Measurements from ENCODE around the gene TMEM97. TPM values are rescaled to one million over a fixed set of nuclear protein-coding genes. Genes with fewer than 3 reads are reported as not detected.

TMEM97 gene
- total RNA-seq, 1 donor from 2014 or later: 170 TPM

DNA sequence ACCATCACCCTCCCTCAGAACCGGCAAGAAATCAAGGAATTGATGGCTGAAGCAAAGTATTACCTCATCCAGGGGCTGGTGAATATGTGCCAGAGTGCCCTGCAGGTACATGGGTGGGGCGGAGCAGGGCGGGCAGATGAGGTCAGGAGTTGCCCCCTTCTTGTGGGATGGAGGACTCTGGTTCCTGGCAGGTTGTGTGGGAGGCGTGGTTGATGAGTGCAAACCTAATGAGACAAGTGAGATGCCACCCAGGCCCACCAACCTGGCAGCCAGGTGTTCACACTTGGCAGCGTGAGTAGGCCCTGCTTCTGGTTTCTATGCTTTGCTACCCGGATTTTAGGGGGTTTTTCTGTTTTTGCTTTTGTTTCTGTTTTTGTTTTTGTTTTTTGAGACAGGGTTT lies 21.4 kb downstream of the TMEM97 start:
- peaks cover 10% of the 10 kb centered on the region for H3K9me3 Mint-ChIP-seq (ENCODE audit: unreplicated experiment)
- peaks cover 5% of the 10 kb centered on the region for H3K27me3 Mint-ChIP-seq (ENCODE audit: unreplicated experiment)
- H3K4me3 Mint-ChIP-seq (ENCODE audit: unreplicated experiment): no peak overlapping the region
- DNase-seq: no peak
- H3K27ac Mint-ChIP-seq (ENCODE audit: unreplicated experiment): no peak overlapping the region
- no peaks in the 10 kb centered on the region for H3K36me3 Mint-ChIP-seq (ENCODE audit: unreplicated experiment)
- peaks cover 5% of the 10 kb centered on the region for H3K4me1 Mint-ChIP-seq (ENCODE audit: low read depth, unreplicated experiment)
- TF ChIP-seq, protein P1, sequence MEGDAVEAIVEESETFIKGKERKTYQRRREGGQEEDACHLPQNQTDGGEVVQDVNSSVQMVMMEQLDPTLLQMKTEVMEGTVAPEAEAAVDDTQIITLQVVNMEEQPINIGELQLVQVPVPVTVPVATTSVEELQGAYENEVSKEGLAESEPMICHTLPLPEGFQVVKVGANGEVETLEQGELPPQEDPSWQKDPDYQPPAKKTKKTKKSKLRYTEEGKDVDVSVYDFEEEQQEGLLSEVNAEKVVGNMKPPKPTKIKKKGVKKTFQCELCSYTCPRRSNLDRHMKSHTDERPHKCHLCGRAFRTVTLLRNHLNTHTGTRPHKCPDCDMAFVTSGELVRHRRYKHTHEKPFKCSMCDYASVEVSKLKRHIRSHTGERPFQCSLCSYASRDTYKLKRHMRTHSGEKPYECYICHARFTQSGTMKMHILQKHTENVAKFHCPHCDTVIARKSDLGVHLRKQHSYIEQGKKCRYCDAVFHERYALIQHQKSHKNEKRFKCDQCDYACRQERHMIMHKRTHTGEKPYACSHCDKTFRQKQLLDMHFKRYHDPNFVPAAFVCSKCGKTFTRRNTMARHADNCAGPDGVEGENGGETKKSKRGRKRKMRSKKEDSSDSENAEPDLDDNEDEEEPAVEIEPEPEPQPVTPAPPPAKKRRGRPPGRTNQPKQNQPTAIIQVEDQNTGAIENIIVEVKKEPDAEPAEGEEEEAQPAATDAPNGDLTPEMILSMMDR (IDR thresholded peaks at IDR 0.05; ENCODE audit: partially characterized antibody, unreplicated experiment): no peak

GRCh38 chr17:28341516-28341915 lies 22.5 kb downstream of the TMEM97 start:
- H3K4me1 Mint-ChIP-seq (ENCODE audit: low read depth, unreplicated experiment): peaks cover 5% of the 10 kb centered on the region
- TF ChIP-seq, protein P1 (IDR thresholded peaks at IDR 0.05; ENCODE audit: partially characterized antibody, unreplicated experiment): no peak
- H3K27me3 Mint-ChIP-seq (ENCODE audit: unreplicated experiment): no peaks in the 10 kb centered on the region
- H3K36me3 Mint-ChIP-seq (ENCODE audit: unreplicated experiment): no peaks in the 10 kb centered on the region
- no peak overlapping the region for H3K27ac Mint-ChIP-seq (ENCODE audit: unreplicated experiment)
- no peak for DNase-seq
- H3K9me3 Mint-ChIP-seq (ENCODE audit: unreplicated experiment): peaks cover 5% of the 10 kb centered on the region
- H3K4me3 Mint-ChIP-seq (ENCODE audit: unreplicated experiment): no peak overlapping the region

DNA sequence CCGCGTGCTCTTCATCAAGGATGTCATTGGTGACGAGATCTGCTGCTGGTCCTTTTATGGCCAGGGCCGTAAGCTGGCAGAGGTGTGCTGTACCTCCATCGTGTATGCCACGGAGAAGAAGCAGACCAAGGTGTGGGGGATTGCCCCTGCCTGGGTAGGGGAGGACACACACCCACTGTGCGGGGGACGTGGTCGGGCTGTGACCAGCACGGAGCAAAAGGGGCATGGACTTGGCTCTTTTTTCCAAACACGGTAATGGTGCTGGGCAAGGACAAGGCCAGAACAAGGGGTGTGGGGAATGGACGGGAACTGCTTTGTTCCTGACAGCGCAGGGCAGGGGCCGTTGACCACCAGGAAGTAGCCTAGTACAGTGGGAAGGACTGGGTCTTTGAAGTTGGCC lies 23.3 kb downstream of the TMEM97 start:
- Mint-ChIP-seq H3K27me3 (ENCODE audit: unreplicated experiment) (no peaks in the 10 kb centered on the region), H3K27ac (ENCODE audit: unreplicated experiment) (no peak overlapping the region), H3K36me3 (ENCODE audit: unreplicated experiment) (no peaks in the 10 kb centered on the region), H3K4me3 (ENCODE audit: unreplicated experiment) (no peak overlapping the region), H3K9me3 (ENCODE audit: unreplicated experiment) (no peaks in the 10 kb centered on the region), H3K4me1 (ENCODE audit: low read depth, unreplicated experiment) (no peaks in the 10 kb centered on the region)
- TF ChIP-seq, protein P1 (IDR thresholded peaks at IDR 0.05; ENCODE audit: partially characterized antibody, unreplicated experiment): no peak
- DNase-seq: no peak

DNA sequence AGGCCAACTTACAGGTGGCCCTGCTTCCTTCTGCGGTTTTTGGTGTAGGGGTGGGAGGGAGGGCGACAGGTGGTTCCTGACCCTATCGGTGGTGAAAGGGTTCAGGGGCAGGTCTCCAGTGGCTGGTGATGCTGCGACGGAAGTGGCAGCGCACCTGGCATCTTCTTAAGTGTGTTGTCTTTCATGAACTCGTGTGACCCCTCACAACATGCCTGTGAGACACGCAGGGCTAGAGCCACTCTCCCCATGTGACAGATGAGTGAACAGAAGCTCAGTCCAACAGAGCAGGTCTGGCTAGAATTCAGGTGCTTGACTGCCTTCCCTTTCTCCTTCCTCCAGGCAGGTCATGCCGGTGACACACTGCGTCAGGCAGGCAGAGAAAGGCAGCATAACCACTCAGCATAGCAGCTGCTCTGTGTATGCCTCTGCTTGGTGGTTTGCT lies 24.5 kb downstream of the TMEM97 start:
- no peaks in the 10 kb centered on the region for H3K9me3 Mint-ChIP-seq (ENCODE audit: unreplicated experiment)
- TF ChIP-seq, protein P1 (IDR thresholded peaks at IDR 0.05; ENCODE audit: partially characterized antibody, unreplicated experiment): no peak
- no peaks in the 10 kb centered on the region for H3K4me1 Mint-ChIP-seq (ENCODE audit: low read depth, unreplicated experiment)
- DNase-seq: no peak
- no peak overlapping the region for H3K4me3 Mint-ChIP-seq (ENCODE audit: unreplicated experiment)
- no peaks in the 10 kb centered on the region for H3K36me3 Mint-ChIP-seq (ENCODE audit: unreplicated experiment)
- no peak overlapping the region for H3K27ac Mint-ChIP-seq (ENCODE audit: unreplicated experiment)
- peaks cover 1% of the 10 kb centered on the region for H3K27me3 Mint-ChIP-seq (ENCODE audit: unreplicated experiment)

DNA sequence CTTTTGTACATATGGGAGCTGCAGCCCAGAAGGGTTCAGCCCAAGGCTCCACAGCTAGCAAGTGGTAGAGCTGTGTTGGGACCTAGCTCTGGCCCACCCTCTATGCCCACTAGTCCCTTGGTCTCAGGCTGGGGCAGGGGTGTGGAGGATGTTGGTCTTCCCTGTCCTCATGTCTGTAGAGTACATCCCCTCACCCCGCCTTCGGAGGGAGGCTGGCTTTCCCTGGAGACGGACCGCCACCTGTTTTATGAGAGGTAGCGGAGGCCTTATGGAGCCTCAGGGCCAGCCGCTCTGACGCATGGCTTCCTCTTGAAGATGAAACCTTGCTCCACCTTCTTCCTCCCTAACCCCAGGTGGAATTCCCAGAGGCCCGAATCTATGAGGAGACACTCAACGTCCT lies 25.0 kb downstream of the TMEM97 start:
- Mint-ChIP-seq H3K27ac (ENCODE audit: unreplicated experiment) (no peak overlapping the region), H3K4me1 (ENCODE audit: low read depth, unreplicated experiment) (no peaks in the 10 kb centered on the region), H3K4me3 (ENCODE audit: unreplicated experiment) (no peak overlapping the region), H3K9me3 (ENCODE audit: unreplicated experiment) (no peaks in the 10 kb centered on the region), H3K27me3 (ENCODE audit: unreplicated experiment) (peaks cover 1% of the 10 kb centered on the region), H3K36me3 (ENCODE audit: unreplicated experiment) (no peaks in the 10 kb centered on the region)
- TF ChIP-seq, protein P1 (IDR thresholded peaks at IDR 0.05; ENCODE audit: partially characterized antibody, unreplicated experiment): no peak
- no peak for DNase-seq

Measured in glutamatergic neuron (in vitro differentiated cells).